Natural killer cell treated with Interleukin-12 subunit alpha and Interleukin-12 subunit beta and Interleukin-15 and Interleukin-18, amount 100 ng/mL, for 72 hours (primary cell): ENCODE results near the gene RDH14. TPM values are rescaled to one million over a fixed set of nuclear protein-coding genes. Genes with fewer than 3 reads are reported as not detected.
A peak's percentile ranks its signal among the peaks of the same experiment; 100 is the strongest.

Experiments
- ATAC-seq, 2 donors: fragments of 150-1000 bp; cut with Tn5 transposase in 1 of 2; sonication (Bioruptor Pico), chemical (Tn5 transposase) in 1 of 2; 2 replicates each; pipeline ENCODE4 v1.10.0; 2021
- DNase-seq: peaks from one replicate; pipeline ENCODE4 v3.0.0; 2022; ENCODE audit warnings: low spot score
- H3K27ac Mint-ChIP-seq, 2 donors: 1 replicate in 1 of 2; 2 replicates in 1 of 2; pipeline ENCODE4 v1.8.0; 2022; ENCODE audit warnings: mixed read lengths in 2 of 2, mild to moderate bottlenecking in 1 of 2, moderate library complexity in 1 of 2
- H3K27me3 Mint-ChIP-seq, 2 donors: 1 replicate in 1 of 2; 2 replicates in 1 of 2; pipeline ENCODE4 v1.8.0; 2022; ENCODE audit warnings: mixed read lengths in 2 of 2
- H3K36me3 Mint-ChIP-seq: one replicate; pipeline ENCODE4 v1.8.0; 2022; ENCODE audit warnings: mixed read lengths
- H3K4me1 Mint-ChIP-seq, 2 donors: 1 replicate in 1 of 2; 2 replicates in 1 of 2; pipeline ENCODE4 v1.8.0; 2022; ENCODE audit warnings: low read depth in 2 of 2, mixed read lengths in 2 of 2, mild to moderate bottlenecking in 1 of 2
- H3K4me3 Mint-ChIP-seq: one replicate; pipeline ENCODE4 v1.8.0; 2022; ENCODE audit warnings: mixed read lengths
- H3K9me3 Mint-ChIP-seq: 2 replicates; pipeline ENCODE4 v1.8.0; 2022; ENCODE audit warnings: mixed read lengths
- total RNA-seq, 2 donors: library from RNA; stranded (reverse); gene quantifications; one replicate each; pipeline ENCODE4 v1.2.3, GENCODE V29; 2022

The RDH14 gene
- total RNA-seq, 2 donors from 2014 or later = 10.2 to 14.7 TPM

DNA sequence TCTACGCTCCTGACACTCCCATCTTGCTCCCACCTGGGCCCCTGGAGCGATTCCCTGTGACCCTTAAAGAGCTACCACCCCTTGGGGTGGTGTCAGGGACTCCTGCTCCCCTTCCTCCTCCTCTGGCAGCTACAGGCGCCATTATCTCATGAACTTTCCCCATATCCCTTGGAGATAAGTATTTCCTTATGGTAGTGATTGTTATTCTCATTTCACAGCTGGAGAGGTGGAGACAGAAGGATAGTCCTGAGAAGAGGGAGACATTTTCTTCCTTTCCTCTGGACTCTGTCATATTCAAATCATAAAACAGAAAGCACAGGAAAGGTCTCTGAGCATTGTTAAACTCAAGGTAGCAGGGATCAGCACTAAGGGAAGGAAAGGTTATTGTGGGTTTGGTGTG lies 34.6 kb downstream of the RDH14 start:
- H3K36me3 Mint-ChIP-seq = no peaks in the 10 kb centered on the region
- no peak overlapping the region for H3K27ac Mint-ChIP-seq

DNA sequence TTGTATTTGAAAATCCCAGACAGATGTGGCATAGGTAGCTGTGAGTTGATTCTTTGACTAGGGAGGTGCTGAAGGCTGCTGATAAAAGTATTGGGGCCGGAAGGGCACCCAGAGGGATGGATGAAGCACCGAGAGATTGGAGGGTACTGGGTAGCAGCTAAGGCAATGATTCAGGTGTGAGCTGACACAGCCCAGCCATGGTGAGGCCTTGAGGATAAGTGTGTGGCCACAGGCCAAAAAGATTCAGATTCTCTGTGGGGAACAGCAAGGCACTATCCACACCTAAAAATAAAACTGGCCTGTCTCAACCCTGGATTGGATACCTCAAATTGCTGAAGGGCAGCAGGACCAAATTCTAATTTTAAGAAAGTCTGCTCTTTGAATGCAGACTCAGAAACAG lies 35.2 kb downstream of the RDH14 start:
- no peak overlapping the region for H3K27ac Mint-ChIP-seq
- no peaks in the 10 kb centered on the region for H3K4me1 Mint-ChIP-seq
- no peaks in the 10 kb centered on the region for H3K9me3 Mint-ChIP-seq
- H3K4me3 Mint-ChIP-seq = no peak overlapping the region
- no peaks in the 10 kb centered on the region for H3K36me3 Mint-ChIP-seq
- peaks cover 0 to 6% of the 10 kb centered on the region in 2 donors for H3K27me3 Mint-ChIP-seq
- no peak for ATAC-seq
- DNase-seq = no peak

More for the DNA sequence above, 34.6 kb downstream of the RDH14 start:
- ATAC-seq (no peak), DNase-seq (no peak)
- no peak overlapping the region for H3K4me3 Mint-ChIP-seq
- no peaks in the 10 kb centered on the region for H3K4me1 Mint-ChIP-seq
- no peaks in the 10 kb centered on the region for H3K9me3 Mint-ChIP-seq
- H3K27me3 Mint-ChIP-seq = peaks cover 0 to 6% of the 10 kb centered on the region in 2 donors

DNA sequence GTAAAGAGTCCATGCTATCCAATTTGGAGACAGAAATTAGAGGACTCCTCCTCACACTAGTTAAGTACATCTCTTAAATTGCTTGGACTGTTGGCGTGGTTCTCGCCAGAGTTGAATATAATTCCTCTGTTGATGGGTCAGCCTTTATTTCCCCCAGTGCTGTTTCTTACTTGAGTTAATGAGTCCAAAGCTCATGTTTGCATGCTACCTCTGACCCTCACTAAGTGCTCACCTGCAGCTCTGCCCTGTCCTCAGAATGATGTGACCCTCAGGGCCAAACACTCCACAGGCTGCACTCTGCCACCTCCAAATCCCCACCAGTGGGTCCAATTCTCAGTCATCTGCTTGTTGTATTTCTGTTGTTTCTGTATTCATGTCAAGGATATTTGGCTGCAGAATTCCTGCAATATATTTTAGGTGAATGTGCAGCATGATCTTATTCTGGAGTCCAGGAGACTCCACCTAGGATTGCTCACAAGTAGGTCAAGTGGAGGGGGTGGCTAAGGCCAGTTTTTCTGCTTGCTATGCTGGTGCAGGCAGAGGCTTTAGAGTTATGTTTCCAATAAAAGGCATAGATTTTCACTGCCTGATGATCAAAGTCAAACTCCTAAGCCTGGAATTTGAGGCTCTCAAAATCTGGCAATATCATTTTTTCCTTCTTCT lies 37.8 kb downstream of the RDH14 start:
- Mint-ChIP-seq H3K4me3 (no peak overlapping the region), H3K9me3 (no peaks in the 10 kb centered on the region), H3K4me1 (no peaks in the 10 kb centered on the region), H3K27me3 (peaks cover 6 to 7% of the 10 kb centered on the region in 2 donors), H3K27ac (no peak overlapping the region), H3K36me3 (no peaks in the 10 kb centered on the region)
- no peak for DNase-seq
- no peak for ATAC-seq

DNA sequence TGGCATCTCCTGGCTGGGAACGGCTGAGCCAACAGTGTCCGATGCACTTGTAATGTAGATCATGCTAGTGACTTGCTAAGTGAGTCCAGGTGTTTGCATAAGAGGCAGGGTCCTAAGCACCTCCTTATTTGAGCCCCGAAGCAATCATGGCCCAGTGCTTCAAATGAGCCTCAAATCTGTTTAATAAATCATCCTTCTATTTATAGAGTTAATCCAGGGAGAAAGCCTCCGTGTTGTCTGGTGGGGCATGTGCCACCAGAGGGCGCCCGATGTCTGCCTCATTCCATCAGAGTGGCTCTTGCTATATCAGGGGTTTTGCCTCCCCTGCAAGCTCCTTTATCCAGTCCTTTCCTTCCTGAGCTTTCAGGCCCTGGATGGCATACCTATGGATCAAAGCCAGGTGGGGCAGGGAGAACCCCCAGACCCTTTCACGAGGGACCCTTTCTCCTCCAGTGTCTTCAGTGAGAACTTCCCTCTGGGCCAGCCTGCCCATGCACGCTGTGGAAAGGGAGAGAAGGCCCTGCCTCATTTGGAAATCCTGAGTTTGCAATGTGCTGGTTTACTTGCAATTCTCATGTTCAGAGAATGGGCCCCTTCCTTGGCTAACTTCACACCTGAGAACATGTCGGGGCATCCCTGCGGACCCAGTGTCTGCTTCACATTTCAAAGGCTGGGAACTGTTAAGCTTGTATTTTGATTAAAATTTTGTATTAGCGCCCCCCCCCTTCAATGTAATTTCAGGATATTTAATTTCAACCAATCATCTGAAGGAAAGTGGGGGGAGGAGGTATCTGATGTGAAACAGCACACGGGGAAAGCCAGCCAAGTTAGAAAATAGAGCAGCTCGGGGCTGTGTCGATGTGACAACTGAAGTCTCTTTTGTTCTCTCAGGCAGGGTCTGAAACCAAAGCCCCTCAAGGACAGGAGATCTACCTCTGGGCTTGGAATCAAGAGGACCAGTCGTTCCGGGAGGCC lies 39.7 kb downstream of the RDH14 start:
- Mint-ChIP-seq H3K4me1 (no peaks in the 10 kb centered on the region), H3K27ac (no peak overlapping the region), H3K4me3 (no peak overlapping the region), H3K27me3 (peaks cover 6 to 7% of the 10 kb centered on the region in 2 donors), H3K36me3 (no peaks in the 10 kb centered on the region), H3K9me3 (no peaks in the 10 kb centered on the region)
- DNase-seq = peak; percentile 66
- ATAC-seq = peak in 1 of 2 donors; percentile 63

DNA sequence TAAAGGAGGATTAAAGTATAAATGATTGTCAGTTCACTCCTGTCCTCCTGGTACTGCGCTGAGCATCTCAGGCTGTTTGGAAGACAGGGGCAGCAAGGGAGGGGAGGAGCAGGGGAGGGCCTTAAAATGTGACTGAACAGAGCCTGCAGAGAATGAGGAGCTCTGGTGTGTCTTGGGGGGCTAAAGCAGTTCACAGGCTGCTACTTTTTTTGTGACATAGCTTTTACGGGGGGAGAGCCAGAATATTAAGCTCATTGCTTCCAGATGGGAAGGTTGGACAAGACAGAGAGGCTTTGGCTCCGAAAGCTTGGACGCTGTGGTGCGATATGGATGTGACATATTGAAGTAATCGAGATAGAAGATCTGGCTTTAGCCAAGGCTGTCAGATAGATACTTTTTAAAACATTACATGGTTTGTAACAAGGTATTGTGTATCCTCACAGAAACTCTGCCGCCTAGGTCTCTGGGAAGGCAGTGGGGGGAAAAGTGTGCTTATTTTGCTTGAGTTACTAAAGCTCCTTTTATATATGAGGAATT lies 40.5 kb downstream of the RDH14 start:
- Mint-ChIP-seq H3K9me3 (no peaks in the 10 kb centered on the region), H3K4me1 (no peaks in the 10 kb centered on the region), H3K4me3 (no peak overlapping the region), H3K27ac (no peak overlapping the region), H3K27me3 (peaks cover 6 to 7% of the 10 kb centered on the region in 2 donors), H3K36me3 (no peaks in the 10 kb centered on the region)
- DNase-seq = no peak
- ATAC-seq = no peak

DNA sequence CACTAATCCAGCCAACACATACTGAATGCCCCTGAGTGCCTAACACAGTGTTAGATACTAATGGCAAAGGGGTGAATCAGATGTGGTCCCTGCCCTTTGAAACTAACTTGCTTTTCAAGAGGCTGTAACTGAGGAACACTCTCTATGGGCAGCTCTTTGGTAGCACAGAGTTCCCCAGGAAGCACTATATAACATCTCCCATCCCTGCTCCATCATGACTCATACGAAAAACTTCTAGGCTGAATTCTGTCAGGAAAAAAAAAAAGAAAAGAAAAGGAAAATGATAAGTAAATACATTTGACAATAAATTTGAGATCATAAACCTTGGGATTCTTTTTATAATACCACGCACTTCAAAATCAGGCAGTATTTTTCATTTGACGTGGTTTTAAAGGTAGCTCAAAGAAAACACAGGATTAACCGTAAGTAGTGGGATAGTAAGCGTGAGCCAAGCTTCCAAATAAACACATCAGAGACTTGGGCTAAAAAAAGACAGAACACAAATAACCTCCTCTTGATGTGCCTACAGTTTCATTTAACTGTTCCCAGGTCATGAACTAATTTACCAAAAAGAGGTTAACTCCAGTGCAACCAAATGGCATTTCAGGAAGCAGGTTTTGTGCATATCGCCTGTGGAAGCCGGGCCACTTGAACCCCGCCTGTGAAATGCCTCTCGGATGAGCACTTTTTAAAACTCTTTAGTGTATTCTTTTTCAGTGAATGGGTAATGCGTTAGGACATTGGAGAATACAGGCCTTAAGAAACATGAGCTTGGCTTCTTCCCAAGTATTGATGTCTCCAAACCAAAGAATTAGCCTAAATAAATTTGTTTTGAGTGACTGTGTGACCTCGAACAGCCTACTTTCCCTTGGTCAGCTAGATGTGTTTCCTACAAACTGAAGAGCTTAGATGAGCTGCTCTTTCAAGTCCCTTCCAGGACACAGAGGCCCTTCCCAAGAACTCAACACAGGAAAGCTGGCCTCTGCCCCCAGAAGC lies 42.0 kb downstream of the RDH14 start:
- ATAC-seq = no peak
- Mint-ChIP-seq H3K27me3 (peaks cover 7 to 10% of the 10 kb centered on the region in 2 donors), H3K4me1 (no peaks in the 10 kb centered on the region), H3K27ac (no peak overlapping the region), H3K4me3 (no peak overlapping the region), H3K9me3 (no peaks in the 10 kb centered on the region), H3K36me3 (no peaks in the 10 kb centered on the region)
- no peak for DNase-seq

DNA sequence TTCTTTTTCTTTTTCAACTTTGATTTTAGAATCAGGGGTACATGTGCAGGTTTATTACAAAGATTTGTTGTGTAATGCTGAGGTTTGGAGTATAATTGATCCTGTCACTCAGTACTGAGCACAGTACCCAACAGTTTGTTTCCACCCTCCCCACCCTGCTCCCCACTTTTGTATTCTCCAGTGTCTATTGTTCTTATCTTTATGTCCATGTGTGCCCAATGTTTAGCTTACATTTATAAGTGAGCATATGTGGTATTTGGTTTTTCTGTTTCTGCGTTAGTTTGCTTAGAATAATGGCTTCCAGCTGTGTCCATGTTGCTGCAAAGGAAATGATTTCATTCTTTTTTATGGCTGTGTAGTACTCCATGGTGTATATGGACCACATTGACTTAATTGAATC lies 43.1 kb downstream of the RDH14 start:
- H3K27me3 Mint-ChIP-seq = peaks cover 7 to 10% of the 10 kb centered on the region in 2 donors
- no peak overlapping the region for H3K4me3 Mint-ChIP-seq
- H3K9me3 Mint-ChIP-seq = no peaks in the 10 kb centered on the region
- DNase-seq (no peak), ATAC-seq (no peak)
- H3K27ac Mint-ChIP-seq = no peak overlapping the region
- no peaks in the 10 kb centered on the region for H3K4me1 Mint-ChIP-seq
- H3K36me3 Mint-ChIP-seq = no peaks in the 10 kb centered on the region

DNA sequence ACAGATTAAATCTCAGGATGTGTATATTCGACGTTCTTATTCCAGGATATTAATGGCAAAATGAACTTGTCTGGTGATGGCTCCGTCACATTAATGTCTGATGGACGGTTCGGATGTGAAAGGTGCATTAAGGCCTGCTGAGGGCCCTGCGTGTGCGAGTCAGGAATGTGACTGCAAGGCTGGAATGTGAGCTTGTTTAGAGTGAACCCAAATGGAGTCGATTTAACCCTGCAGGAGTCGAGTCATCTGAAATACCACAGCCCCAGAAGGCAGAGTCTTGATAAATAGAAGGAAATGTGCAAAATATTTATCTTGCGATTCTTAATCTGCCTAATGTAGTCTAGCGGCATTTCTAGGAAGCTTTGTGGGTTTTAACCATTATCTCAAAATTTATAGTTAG lies 44.3 kb downstream of the RDH14 start:
- no peak for DNase-seq
- Mint-ChIP-seq H3K4me3 (no peak overlapping the region), H3K4me1 (no peaks in the 10 kb centered on the region), H3K27me3 (peaks cover 10 to 12% of the 10 kb centered on the region in 2 donors), H3K27ac (no peak overlapping the region), H3K9me3 (no peaks in the 10 kb centered on the region), H3K36me3 (no peaks in the 10 kb centered on the region)
- ATAC-seq = no peak

DNA sequence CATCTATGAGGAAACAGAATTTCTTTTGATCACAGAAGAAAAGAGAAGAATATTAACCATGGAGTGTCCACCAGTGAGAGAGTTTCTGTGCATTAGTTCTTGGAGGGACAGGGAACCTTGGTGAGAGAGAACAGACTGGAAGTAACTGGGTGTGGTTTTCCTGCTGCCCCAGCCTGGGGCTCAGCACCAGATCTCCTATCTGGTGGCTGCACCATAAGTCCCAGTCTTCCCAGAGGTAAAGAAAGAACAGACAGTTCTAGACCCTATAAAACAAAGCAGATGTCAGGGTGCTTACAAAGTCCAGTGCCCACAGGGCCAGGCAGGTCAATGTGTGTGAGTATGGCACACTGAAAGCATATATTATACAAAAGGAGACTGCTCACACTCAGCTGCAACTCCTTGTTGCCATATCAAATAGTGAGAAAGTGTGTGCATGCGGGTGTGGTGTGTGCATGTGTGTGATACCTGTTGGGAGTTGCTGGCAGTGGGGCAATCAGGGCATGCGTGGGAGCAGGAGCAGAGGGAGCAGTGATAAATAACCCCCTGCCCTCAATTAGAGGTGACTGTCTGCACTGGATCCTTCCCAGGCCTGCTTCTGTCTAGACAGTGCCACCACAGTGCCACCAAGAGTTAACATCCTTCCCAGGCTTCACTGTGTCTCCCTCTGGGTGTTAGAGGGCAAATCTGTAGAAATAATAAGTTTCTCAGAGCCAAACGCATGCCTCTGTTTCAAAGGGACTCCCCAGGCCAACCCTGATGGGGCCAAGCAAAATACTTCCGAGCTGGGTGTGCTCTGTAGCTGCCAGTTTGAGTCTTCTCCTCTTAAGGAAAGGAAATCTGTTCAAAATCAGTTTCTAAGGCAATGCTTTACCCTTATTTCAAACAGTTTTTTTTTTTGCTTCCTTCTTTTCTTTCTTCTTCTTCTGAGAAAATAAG lies 45.7 kb downstream of the RDH14 start:
- no peaks in the 10 kb centered on the region for H3K9me3 Mint-ChIP-seq
- no peaks in the 10 kb centered on the region for H3K36me3 Mint-ChIP-seq
- no peak overlapping the region for H3K27ac Mint-ChIP-seq
- H3K4me3 Mint-ChIP-seq = no peak overlapping the region
- DNase-seq = no peak
- peak in 1 of 2 donors; percentile 32 for ATAC-seq
- no peaks in the 10 kb centered on the region for H3K4me1 Mint-ChIP-seq
- peaks cover 12 to 16% of the 10 kb centered on the region in 2 donors for H3K27me3 Mint-ChIP-seq

DNA sequence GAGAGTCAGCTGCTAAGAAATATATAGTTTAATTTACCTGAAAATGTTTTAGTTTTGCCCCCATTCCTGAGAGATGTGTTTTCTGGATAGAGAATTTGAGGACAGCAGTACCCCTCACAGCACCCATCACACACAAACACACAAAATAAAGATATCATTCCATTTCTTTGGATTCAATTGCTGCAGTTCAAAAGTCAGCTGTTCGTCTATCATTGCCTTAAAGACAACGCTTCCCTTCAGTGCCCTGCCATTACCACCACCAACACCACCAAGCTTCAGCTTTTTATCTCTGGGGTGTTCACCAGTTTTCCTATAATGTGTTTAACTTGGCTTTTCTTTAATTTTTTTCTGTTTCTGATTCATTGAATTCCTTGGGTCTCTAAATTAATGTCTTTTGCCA lies 49.7 kb downstream of the RDH14 start:
- H3K27me3 Mint-ChIP-seq = peaks cover 8 to 14% of the 10 kb centered on the region in 2 donors

DNA sequence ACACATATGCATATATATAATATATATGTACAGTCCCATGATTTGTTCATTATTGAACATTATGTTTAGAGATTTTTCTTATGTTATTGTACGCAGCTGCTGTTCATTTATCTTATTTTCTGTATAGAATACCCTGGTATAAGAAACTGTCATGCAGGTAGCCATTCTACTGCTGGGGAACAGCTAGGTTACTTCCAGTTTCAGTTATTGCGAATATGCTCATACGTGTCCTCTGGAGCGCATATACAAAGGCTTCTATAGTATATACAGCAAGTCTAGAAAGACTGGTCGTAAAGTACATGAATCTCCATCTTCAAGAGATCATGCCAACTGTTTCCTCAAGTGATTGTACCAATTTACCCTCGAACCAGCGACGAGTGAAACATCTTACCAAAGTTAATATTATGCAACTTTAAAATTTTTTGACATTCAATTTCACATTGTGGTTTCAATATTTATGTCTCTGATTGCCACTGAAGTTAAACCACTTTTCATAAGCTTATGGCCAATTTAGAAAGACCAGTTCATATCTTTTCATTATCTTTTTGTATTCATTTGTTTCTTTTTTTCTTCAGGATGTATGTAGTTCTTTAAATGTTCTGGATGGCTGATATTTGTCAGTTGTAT lies 53.5 kb downstream of the RDH14 start:
- H3K27ac Mint-ChIP-seq = peak overlapping the region in 1 of 2 donors; percentile 21
- H3K9me3 Mint-ChIP-seq = no peaks in the 10 kb centered on the region
- no peak overlapping the region for H3K4me3 Mint-ChIP-seq
- no peaks in the 10 kb centered on the region for H3K36me3 Mint-ChIP-seq
- ATAC-seq (peak in 1 of 2 donors; percentile 56), DNase-seq (no peak)
- H3K27me3 Mint-ChIP-seq = peaks cover 8 to 32% of the 10 kb centered on the region in 2 donors
- peaks cover 0 to 6% of the 10 kb centered on the region in 2 donors for H3K4me1 Mint-ChIP-seq

More for the DNA sequence above, 49.7 kb downstream of the RDH14 start:
- no peak overlapping the region for H3K27ac Mint-ChIP-seq
- H3K9me3 Mint-ChIP-seq = no peaks in the 10 kb centered on the region
- H3K4me3 Mint-ChIP-seq = no peak overlapping the region
- no peak for DNase-seq
- no peak for ATAC-seq
- no peaks in the 10 kb centered on the region for H3K36me3 Mint-ChIP-seq
- peaks cover 0 to 6% of the 10 kb centered on the region in 2 donors for H3K4me1 Mint-ChIP-seq
